ENCODE results near the gene U2AF1L4. TPM values are rescaled to one million over a fixed set of nuclear protein-coding genes. Genes with fewer than 3 reads are reported as not detected.

Gene U2AF1L4
- polyA plus RNA-seq, 1 donor from 2014 or later: 74.8 TPM

DNA sequence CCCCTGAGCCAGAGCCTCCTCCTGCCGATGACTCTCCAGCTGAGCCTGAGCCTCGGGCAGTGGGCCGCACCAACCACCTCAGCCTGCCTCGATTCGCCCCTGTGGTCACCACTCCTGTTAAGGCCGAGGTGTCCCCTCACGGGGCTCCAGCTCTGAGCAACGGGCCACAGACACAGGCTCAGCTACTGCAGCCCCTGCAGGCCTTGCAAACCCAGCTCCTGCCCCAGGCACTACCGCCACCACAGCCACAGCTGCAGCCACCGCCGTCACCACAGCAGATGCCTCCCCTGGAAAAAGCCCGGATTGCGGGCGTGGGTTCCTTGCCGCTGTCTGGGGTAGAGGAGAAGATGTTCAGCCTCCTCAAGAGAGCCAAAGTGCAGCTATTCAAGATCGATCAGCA lies 23.8 kb downstream of the U2AF1L4 start:
- Mint-ChIP-seq H3K27ac (no peak overlapping the region), H3K4me3 (peak overlapping the region in 3 of 4 donors; percentile 17 to 27 (median 25)), H3K9me3 (no peaks in the 10 kb centered on the region), H3K36me3 (peaks cover 1% of the 10 kb centered on the region), H3K4me1 (peaks cover 5 to 15% (median 7%) of the 10 kb centered on the region in 3 donors), H3K27me3 (no peaks in the 10 kb centered on the region)

DNA sequence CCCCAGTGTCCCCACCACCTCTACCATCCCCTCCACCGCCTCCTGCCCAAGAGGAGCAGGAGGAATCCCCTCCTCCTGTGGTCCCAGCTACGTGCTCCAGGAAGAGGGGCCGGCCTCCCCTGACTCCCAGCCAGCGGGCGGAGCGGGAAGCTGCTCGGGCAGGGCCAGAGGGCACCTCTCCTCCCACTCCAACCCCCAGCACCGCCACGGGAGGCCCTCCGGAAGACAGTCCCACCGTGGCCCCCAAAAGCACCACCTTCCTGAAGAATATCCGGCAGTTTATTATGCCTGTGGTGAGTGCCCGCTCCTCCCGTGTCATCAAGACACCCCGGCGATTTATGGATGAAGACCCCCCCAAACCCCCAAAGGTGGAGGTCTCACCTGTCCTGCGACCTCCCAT lies 24.6 kb downstream of the U2AF1L4 start:
- peak overlapping the region in 1 of 4 donors; percentile 42 for H3K4me3 Mint-ChIP-seq

DNA sequence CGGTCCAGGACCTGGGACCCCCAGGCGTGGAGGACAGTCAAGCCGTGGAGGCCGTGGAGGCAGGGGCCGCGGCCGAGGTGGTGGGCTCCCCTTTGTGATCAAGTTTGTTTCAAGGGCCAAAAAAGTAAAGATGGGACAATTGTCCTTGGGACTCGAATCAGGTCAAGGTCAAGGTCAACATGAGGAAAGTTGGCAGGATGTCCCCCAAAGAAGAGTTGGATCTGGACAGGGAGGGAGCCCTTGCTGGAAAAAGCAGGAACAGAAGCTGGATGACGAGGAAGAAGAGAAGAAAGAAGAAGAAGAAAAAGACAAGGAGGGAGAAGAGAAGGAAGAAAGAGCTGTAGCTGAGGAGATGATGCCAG lies 25.1 kb downstream of the U2AF1L4 start:
- peaks cover 9 to 23% (median 16%) of the 10 kb centered on the region in 3 donors for H3K4me1 Mint-ChIP-seq
- H3K4me3 Mint-ChIP-seq: peak overlapping the region in 1 of 4 donors; percentile 42
- H3K27ac Mint-ChIP-seq: no peak overlapping the region
- no peaks in the 10 kb centered on the region for H3K27me3 Mint-ChIP-seq
- H3K36me3 Mint-ChIP-seq: no peaks in the 10 kb centered on the region
- H3K9me3 Mint-ChIP-seq: no peaks in the 10 kb centered on the region

More for the DNA sequence above, 24.6 kb downstream of the U2AF1L4 start:
- Mint-ChIP-seq H3K27me3 (no peaks in the 10 kb centered on the region), H3K27ac (no peak overlapping the region), H3K36me3 (no peaks in the 10 kb centered on the region), H3K9me3 (no peaks in the 10 kb centered on the region), H3K4me1 (peaks cover 9 to 22% (median 13%) of the 10 kb centered on the region in 3 donors)

DNA sequence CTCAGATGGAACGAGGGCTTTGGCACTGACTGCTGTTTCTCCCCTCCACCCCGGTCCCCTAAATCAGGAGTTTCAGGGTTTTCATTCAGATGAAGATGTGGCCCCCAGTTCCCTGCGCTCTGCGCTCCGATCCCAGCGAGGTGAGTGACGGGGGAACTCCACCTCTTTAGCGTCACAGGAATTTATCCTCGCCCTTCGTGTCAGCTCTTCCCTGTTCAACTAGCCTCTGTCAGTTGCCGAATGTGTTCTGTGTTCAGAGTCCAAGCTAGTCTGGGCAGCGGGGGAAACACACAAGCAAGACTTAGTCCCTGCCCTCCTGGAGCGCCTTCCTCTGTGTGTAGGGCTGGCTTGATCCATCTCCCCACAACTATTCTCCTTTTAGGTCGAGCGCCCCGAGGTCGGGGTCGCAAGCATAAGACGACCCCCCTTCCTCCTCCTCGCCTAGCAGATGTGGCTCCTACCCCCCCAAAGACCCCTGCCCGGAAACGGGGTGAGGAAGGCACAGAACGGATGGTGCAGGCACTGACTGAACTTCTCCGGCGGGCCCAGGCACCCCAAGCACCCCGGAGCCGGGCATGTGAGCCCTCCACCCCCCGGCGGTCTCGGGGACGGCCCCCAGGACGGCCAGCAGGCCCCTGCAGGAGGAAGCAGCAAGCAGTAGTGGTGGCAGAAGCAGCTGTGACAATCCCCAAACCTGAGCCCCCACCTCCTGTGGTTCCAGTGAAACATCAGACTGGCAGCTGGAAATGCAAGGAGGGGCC lies 25.6 kb downstream of the U2AF1L4 start:
- H3K9me3 Mint-ChIP-seq: no peaks in the 10 kb centered on the region
- no peaks in the 10 kb centered on the region for H3K27me3 Mint-ChIP-seq
- peaks cover 11 to 27% (median 19%) of the 10 kb centered on the region in 3 donors for H3K4me1 Mint-ChIP-seq
- H3K4me3 Mint-ChIP-seq: peak overlapping the region; percentile 85 to 96 (median 92)
- peak overlapping the region in 1 of 3 donors; percentile 88 for H3K27ac Mint-ChIP-seq
- H3K36me3 Mint-ChIP-seq: no peaks in the 10 kb centered on the region

DNA sequence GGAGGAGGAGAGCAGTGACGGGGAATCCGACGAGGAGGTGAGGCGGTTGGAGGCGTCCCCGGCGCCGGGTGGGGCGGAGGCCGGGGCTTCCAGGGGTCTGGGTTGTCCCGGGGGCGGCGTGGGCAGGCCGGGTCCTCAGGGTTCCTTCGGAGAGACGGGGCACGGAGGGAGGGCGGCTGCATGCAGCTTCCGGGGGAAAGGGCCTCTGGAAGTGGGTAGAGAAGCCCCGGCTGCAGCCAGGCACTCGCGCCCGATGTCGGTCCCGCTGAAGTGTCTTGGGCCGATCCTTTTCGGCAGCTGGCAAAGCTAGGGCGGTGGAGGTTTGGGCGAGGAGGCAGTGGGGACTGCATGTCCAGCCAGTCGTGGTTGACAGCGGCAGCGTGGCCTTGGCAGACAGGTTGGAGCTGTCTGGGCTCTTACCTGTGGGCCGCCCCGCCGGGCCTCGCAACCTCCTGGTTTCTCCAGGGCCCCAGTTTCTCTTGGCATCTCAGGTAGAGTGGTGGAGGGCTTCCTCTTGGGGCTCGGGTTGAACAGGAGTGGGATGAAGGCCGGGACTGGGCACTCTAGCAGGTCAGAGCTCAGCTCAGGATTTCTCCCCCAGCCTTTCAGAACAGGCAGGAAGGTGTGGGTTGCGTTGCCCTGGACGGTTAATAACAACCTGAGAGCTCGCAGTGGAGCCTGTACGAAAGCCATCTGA lies 26.7 kb downstream of the U2AF1L4 start:
- Mint-ChIP-seq H3K4me3 (peak overlapping the region; percentile 85 to 96 (median 92)), H3K9me3 (no peaks in the 10 kb centered on the region), H3K27ac (peak overlapping the region; percentile 76 to 88 (median 83)), H3K27me3 (no peaks in the 10 kb centered on the region), H3K4me1 (peaks cover 22 to 37% (median 25%) of the 10 kb centered on the region in 3 donors), H3K36me3 (no peaks in the 10 kb centered on the region)

DNA sequence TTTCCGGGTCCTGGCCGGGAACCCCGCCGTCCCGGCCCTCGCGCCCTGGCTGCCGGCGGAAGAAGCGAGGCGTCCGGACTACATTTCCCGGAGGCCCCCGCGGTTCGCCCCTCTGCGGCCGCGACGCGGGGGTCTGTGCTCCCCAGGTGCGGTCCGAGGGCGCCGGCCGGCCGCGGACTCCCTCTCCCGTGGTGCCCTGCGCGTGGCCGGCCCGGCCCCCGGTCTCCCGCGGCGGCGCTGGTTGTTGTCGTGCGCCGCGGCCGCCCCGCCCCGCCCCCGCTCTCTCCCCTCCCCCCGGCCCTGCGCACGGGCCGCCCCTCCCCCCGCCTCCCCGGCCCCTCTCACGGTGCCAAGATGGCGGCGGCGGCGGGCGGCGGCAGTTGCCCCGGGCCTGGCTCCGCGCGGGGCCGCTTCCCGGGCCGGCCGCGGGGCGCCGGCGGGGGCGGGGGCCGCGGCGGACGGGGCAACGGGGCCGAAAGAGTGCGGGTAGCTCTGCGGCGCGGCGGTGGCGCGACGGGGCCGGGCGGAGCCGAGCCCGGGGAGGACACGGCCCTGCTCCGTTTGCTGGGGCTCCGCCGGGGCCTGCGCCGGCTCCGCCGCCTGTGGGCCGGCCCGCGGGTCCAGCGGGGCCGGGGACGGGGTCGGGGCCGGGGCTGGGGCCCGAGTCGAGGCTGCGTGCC lies 27.4 kb downstream of the U2AF1L4 start, which contains the start of gene KMT2B:
Gene KMT2B (plus strand): TSS at position 339 of the 680 bp plus-strand sequence. CDS start 16 bp downstream, at position 355.
- H3K4me3 Mint-ChIP-seq: peak within 1 kb of the TSS; percentile 91 to 99 (median 95)
- peak within 1 kb of the TSS; percentile 90 to 98 (median 97) for H3K27ac Mint-ChIP-seq
- no peaks in the 10 kb centered on the region for H3K27me3 Mint-ChIP-seq
- no peaks in the 10 kb centered on the region for H3K9me3 Mint-ChIP-seq
- no peaks in the 10 kb centered on the region for H3K36me3 Mint-ChIP-seq
- H3K4me1 Mint-ChIP-seq: peaks cover 26 to 43% (median 28%) of the 10 kb centered on the region in 3 donors

DNA sequence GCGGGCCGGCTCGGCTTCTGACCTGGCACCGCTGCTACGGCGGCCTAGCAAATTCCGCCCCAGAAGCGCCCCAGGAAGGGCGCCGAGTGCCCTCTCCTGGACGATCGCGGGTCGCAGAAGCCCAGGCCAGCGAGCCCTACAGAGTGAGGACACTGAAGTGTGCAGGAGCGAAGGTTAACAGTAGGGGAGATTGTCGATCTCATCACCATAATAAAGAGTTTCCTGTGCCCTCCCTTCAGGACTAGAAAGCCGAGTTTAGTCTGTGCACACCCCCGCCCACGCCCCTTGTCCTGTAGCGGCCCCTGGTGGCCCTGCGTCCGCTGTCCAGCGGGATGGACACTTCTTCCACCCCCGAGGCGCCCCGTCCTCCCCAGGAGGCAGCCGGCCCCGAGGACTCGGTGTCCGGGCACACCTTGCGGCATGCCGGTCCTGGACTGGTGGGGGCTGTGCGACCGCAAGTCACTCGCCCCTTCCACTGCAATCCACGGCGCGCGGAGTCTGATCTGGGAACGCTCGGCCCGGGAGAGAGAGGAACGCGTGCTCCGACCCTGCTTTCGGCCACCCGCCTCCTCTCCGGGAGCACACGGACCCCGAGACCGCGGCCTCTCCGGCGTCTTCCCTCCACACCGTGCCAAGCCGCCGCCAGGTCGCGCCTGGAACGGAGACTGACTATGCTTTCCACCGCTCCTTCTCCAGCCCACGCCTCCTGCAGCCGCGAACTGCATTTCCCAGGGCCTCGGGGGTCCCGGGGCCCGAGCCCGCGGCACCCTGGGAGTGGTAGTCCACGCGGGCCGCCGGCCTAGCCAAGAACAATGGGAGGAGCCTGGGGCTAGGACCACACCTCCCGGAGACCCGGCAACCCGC lies 28.2 kb downstream of the U2AF1L4 start:
- Mint-ChIP-seq H3K4me3 (peak overlapping the region; percentile 79 to 99 (median 95)), H3K4me1 (peaks cover 29 to 51% (median 35%) of the 10 kb centered on the region in 3 donors), H3K27ac (peak overlapping the region; percentile 90 to 98 (median 97)), H3K27me3 (no peaks in the 10 kb centered on the region), H3K9me3 (no peaks in the 10 kb centered on the region), H3K36me3 (no peaks in the 10 kb centered on the region)

DNA sequence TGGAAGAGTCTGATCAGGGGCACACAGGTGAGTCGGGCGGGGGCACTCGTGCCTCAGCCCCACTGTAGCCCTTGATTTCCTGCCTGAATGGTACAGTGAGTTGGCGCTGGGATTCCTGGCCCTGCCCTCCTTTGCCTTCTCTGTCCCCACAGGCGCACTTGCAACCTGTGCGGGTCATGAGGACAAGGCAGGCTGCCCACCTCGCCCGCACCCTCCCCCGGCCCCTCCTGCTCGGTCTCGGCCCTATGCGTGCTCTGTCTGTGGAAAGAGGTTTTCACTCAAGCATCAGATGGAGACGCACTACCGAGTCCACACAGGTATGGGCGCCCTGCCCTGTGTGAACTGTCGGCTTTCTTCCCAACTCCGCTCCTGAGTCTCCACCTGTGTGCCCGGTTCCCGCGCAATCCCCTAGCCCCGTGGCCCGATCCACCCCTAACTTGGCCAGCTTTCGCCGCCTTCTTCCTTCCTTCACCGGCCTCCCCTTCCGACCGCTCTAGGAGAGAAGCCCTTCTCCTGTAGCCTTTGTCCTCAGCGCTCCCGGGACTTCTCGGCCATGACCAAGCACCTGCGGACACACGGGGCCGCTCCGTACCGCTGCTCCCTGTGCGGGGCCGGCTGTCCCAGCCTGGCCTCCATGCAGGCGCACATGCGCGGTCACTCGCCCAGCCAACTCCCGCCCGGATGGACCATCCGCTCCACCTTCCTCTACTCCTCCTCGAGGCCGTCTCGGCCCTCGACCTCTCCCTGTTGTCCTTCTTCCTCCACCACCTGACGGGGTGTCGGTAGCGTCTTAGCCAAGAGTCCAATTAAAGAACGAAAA lies 29.0 kb downstream of the U2AF1L4 start:
- Mint-ChIP-seq H3K27me3 (no peaks in the 10 kb centered on the region), H3K4me1 (peaks cover 33 to 56% (median 40%) of the 10 kb centered on the region in 3 donors), H3K4me3 (peak overlapping the region; percentile 79 to 99 (median 95)), H3K36me3 (no peaks in the 10 kb centered on the region), H3K27ac (peak overlapping the region; percentile 90 to 98 (median 97)), H3K9me3 (no peaks in the 10 kb centered on the region)

DNA sequence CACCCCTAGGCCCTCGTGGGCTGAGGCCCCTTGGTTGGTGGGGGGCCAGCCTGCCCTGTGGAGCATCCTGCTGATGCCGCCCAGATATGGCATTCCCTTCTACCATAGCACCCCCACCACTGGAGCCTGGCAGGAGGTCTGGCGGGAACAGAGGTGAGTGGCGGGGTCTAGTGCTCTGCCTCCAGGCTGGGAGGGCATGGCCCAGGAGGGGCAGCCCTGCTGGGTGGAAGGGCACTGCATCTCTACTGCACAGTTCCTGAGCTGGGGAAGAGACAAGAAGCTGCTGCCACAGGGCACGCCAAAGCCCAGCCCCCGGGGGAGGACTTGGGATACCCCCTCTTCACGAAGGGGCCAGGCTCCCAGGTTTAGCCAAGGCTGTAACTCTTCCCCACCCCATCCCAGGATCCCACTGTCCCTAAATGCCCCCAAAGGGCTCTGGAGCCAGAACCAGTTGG lies 29.8 kb downstream of the U2AF1L4 start:
- H3K27me3 Mint-ChIP-seq: no peaks in the 10 kb centered on the region
- no peaks in the 10 kb centered on the region for H3K36me3 Mint-ChIP-seq
- H3K27ac Mint-ChIP-seq: peak overlapping the region; percentile 90 to 98 (median 97)
- H3K4me3 Mint-ChIP-seq: peak overlapping the region; percentile 79 to 99 (median 95)
- no peaks in the 10 kb centered on the region for H3K9me3 Mint-ChIP-seq
- H3K4me1 Mint-ChIP-seq: peaks cover 41 to 60% (median 46%) of the 10 kb centered on the region in 3 donors

DNA sequence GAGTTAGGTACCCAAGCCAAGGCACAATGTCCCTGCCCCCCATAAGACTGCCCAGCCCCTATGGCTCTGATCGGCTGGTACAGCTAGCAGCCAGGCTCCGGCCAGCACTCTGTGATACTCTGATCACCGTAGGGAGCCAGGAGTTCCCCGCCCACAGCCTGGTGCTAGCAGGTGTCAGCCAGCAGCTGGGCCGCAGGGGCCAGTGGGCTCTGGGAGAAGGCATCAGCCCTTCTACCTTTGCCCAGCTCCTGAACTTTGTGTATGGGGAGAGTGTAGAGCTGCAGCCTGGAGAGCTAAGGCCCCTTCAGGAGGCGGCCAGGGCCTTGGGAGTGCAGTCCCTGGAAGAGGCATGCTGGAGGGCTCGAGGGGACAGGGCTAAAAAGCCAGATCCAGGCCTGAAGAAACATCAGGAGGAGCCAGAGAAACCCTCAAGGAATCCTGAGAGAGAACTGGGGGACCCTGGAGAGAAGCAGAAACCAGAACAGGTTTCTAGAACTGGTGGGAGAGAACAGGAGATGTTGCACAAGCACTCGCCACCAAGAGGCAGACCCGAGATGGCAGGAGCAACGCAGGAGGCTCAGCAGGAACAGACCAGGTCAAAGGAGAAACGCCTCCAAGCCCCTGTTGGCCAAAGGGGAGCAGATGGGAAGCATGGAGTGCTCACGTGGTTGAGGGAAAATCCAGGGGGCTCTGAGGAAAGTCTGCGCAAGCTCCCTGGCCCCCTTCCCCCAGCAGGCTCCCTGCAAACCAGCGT lies 30.4 kb downstream of the U2AF1L4 start:
- Mint-ChIP-seq H3K9me3 (no peaks in the 10 kb centered on the region), H3K27ac (peak overlapping the region; percentile 90 to 97 (median 93)), H3K4me3 (peak overlapping the region; percentile 79 to 99 (median 93)), H3K4me1 (peaks cover 41 to 60% (median 49%) of the 10 kb centered on the region in 3 donors), H3K36me3 (no peaks in the 10 kb centered on the region), H3K27me3 (no peaks in the 10 kb centered on the region)

DNA sequence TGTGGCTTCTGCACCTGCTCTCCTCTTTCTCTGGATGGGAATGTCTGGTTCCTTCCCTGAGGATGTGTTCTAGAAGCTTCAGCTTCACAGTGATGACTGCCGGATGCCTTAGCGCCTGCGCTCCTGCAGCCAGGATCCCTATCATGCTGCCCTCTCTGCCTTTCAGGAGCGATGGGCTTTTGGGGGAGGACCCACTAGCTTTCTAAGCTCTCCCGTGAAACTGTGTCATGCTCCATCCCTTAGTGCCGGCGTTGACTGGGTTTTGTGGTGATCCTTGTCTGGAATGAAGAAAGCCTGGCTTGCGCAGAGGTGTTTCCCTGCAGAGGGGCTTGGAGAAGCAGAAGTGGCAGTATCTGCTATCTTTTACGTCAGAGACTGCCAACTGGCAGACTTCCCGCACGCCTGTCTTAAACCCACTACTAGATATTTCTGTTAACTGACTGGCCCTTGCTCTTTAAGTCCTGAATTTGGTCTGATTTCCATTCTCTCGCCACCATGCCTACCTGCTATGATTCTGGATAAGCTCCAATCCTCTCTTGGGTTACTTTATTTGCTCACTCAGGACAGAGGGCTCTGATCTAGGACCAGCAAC lies 31.2 kb downstream of the U2AF1L4 start:
- Mint-ChIP-seq H3K27me3 (no peaks in the 10 kb centered on the region), H3K36me3 (no peaks in the 10 kb centered on the region), H3K4me3 (peak overlapping the region; percentile 79 to 99 (median 93)), H3K27ac (peak overlapping the region; percentile 90 to 97 (median 93)), H3K9me3 (no peaks in the 10 kb centered on the region), H3K4me1 (peaks cover 41 to 54% (median 46%) of the 10 kb centered on the region in 3 donors)

DNA sequence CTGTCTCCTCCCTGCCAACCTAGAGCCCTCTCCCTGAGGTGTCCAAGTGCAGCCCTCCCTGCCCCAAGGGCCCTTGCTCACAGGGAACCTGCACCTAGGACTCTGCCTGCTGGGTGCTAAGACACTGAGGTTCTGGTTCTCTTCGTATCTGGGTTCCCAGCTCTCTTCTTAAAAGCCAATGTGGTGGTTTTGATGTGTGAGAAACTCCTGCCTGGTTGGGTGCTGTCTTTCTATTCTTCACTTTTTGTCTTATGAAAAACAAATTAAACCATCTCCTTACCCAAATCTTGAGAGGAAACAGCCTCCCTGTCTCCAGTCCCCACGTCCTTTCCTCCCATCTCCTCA lies 31.7 kb downstream of the U2AF1L4 start:
- Mint-ChIP-seq H3K36me3 (no peaks in the 10 kb centered on the region), H3K27ac (peak overlapping the region; percentile 90 to 97 (median 93)), H3K9me3 (no peaks in the 10 kb centered on the region), H3K4me1 (peaks cover 41 to 52% (median 46%) of the 10 kb centered on the region in 3 donors), H3K4me3 (peak overlapping the region; percentile 79 to 99 (median 93)), H3K27me3 (no peaks in the 10 kb centered on the region)
